ENCODE data around the gene LRIG1.
A peak's percentile ranks its signal among the peaks of the same experiment; 100 is the strongest.

LRIG1 gene

GRCh38 chr3:66500576-66501482, at the start of gene LRIG1:
TSS of gene LRIG1 (minus strand) at chr3:66501022. CDS start at chr3:66500407, 615 bp downstream.
- peak within 1 kb of the TSS; percentile 98 for H3K4me3 Mint-ChIP-seq
- H3K4me1 Mint-ChIP-seq (ENCODE audit: low read depth), result peaks cover 60% of the 10 kb centered on the region
- peaks cover 24% of the 10 kb centered on the region for H3K27me3 Mint-ChIP-seq (ENCODE audit: low read depth)

GRCh38 chr3:66544619-66545429, 44.0 kb upstream of the LRIG1 start:
- peaks cover 12% of the 10 kb centered on the region for H3K9me3 Mint-ChIP-seq
- no peak overlapping the region for H3K4me3 Mint-ChIP-seq
- no peak overlapping the region for H3K27ac Mint-ChIP-seq
- H3K4me1 Mint-ChIP-seq (ENCODE audit: low read depth), result no peaks in the 10 kb centered on the region
- H3K36me3 Mint-ChIP-seq (ENCODE audit: low read depth), result no peaks in the 10 kb centered on the region
- H3K27me3 Mint-ChIP-seq (ENCODE audit: low read depth), result no peaks in the 10 kb centered on the region

More at GRCh38 chr3:66500576-66501482, at the start of gene LRIG1:
- Mint-ChIP-seq H3K27ac (peak within 1 kb of the TSS; percentile 89), H3K36me3 (ENCODE audit: low read depth) (peaks cover 11% of the 10 kb centered on the region), H3K9me3 (no peaks in the 10 kb centered on the region)

GRCh38 chr3:66542153-66542552, 41.3 kb upstream of the LRIG1 start:
- Mint-ChIP-seq H3K9me3 (peaks cover 12% of the 10 kb centered on the region), H3K4me3 (no peak overlapping the region), H3K27ac (no peak overlapping the region), H3K36me3 (ENCODE audit: low read depth) (no peaks in the 10 kb centered on the region), H3K4me1 (ENCODE audit: low read depth) (no peaks in the 10 kb centered on the region), H3K27me3 (ENCODE audit: low read depth) (peaks cover 5% of the 10 kb centered on the region)

- H3K4me3 Mint-ChIP-seq, result no peak overlapping the region
- H3K36me3 Mint-ChIP-seq (ENCODE audit: low read depth), result no peaks in the 10 kb centered on the region
- no peak overlapping the region for H3K27ac Mint-ChIP-seq
- peaks cover 12% of the 10 kb centered on the region for H3K9me3 Mint-ChIP-seq
- H3K4me1 Mint-ChIP-seq (ENCODE audit: low read depth), result no peaks in the 10 kb centered on the region
- peaks cover 9% of the 10 kb centered on the region for H3K27me3 Mint-ChIP-seq (ENCODE audit: low read depth)
These were observed 38.7 kb upstream of the LRIG1 start for GRCh38 chr3:66539466-66539989.

- peaks cover 9% of the 10 kb centered on the region for H3K27me3 Mint-ChIP-seq (ENCODE audit: low read depth)
- H3K4me1 Mint-ChIP-seq (ENCODE audit: low read depth), result no peaks in the 10 kb centered on the region
- no peak overlapping the region for H3K27ac Mint-ChIP-seq
- no peak overlapping the region for H3K4me3 Mint-ChIP-seq
- peaks cover 6% of the 10 kb centered on the region for H3K9me3 Mint-ChIP-seq
- no peaks in the 10 kb centered on the region for H3K36me3 Mint-ChIP-seq (ENCODE audit: low read depth)
These were observed 37.6 kb upstream of the LRIG1 start for GRCh38 chr3:66538390-66538789.

- no peaks in the 10 kb centered on the region for H3K4me1 Mint-ChIP-seq (ENCODE audit: low read depth)
- no peak overlapping the region for H3K27ac Mint-ChIP-seq
- H3K9me3 Mint-ChIP-seq, result no peaks in the 10 kb centered on the region
- no peak overlapping the region for H3K4me3 Mint-ChIP-seq
- no peaks in the 10 kb centered on the region for H3K36me3 Mint-ChIP-seq (ENCODE audit: low read depth)
- H3K27me3 Mint-ChIP-seq (ENCODE audit: low read depth), result peaks cover 9% of the 10 kb centered on the region
These were observed 36.9 kb upstream of the LRIG1 start for GRCh38 chr3:66537735-66538134.

GRCh38 chr3:66536791-66537190, 36.0 kb upstream of the LRIG1 start:
- peaks cover 9% of the 10 kb centered on the region for H3K27me3 Mint-ChIP-seq (ENCODE audit: low read depth)
- no peak overlapping the region for H3K27ac Mint-ChIP-seq
- no peaks in the 10 kb centered on the region for H3K9me3 Mint-ChIP-seq
- H3K36me3 Mint-ChIP-seq (ENCODE audit: low read depth), result no peaks in the 10 kb centered on the region
- no peak overlapping the region for H3K4me3 Mint-ChIP-seq
- H3K4me1 Mint-ChIP-seq (ENCODE audit: low read depth), result no peaks in the 10 kb centered on the region

GRCh38 chr3:66534304-66534845, 33.6 kb upstream of the LRIG1 start:
- Mint-ChIP-seq H3K4me1 (ENCODE audit: low read depth) (no peaks in the 10 kb centered on the region), H3K36me3 (ENCODE audit: low read depth) (no peaks in the 10 kb centered on the region), H3K27me3 (ENCODE audit: low read depth) (peaks cover 5% of the 10 kb centered on the region), H3K9me3 (no peaks in the 10 kb centered on the region), H3K27ac (no peak overlapping the region), H3K4me3 (no peak overlapping the region)

- no peak overlapping the region for H3K4me3 Mint-ChIP-seq
- H3K4me1 Mint-ChIP-seq (ENCODE audit: low read depth), result no peaks in the 10 kb centered on the region
- H3K9me3 Mint-ChIP-seq, result no peaks in the 10 kb centered on the region
- H3K27ac Mint-ChIP-seq, result no peak overlapping the region
- no peaks in the 10 kb centered on the region for H3K36me3 Mint-ChIP-seq (ENCODE audit: low read depth)
- peaks cover 4% of the 10 kb centered on the region for H3K27me3 Mint-ChIP-seq (ENCODE audit: low read depth)
These were observed 31.8 kb upstream of the LRIG1 start for GRCh38 chr3:66532613-66533012.

GRCh38 chr3:66532160-66532587, 31.4 kb upstream of the LRIG1 start:
- no peaks in the 10 kb centered on the region for H3K36me3 Mint-ChIP-seq (ENCODE audit: low read depth)
- H3K4me3 Mint-ChIP-seq, result no peak overlapping the region
- H3K27ac Mint-ChIP-seq, result no peak overlapping the region

GRCh38 chr3:66531256-66531655, 30.4 kb upstream of the LRIG1 start:
- Mint-ChIP-seq H3K27ac (no peak overlapping the region), H3K27me3 (ENCODE audit: low read depth) (peaks cover 4% of the 10 kb centered on the region), H3K4me3 (no peak overlapping the region)

More at GRCh38 chr3:66532160-66532587, 31.4 kb upstream of the LRIG1 start:
- H3K4me1 Mint-ChIP-seq (ENCODE audit: low read depth), result no peaks in the 10 kb centered on the region
- no peaks in the 10 kb centered on the region for H3K9me3 Mint-ChIP-seq
- peaks cover 4% of the 10 kb centered on the region for H3K27me3 Mint-ChIP-seq (ENCODE audit: low read depth)

GRCh38 chr3:66527246-66527645, 26.4 kb upstream of the LRIG1 start:
- Mint-ChIP-seq H3K9me3 (no peaks in the 10 kb centered on the region), H3K4me1 (ENCODE audit: low read depth) (peaks cover 5% of the 10 kb centered on the region), H3K27ac (no peak overlapping the region), H3K4me3 (no peak overlapping the region), H3K27me3 (ENCODE audit: low read depth) (peaks cover 10% of the 10 kb centered on the region), H3K36me3 (ENCODE audit: low read depth) (no peaks in the 10 kb centered on the region)

More at GRCh38 chr3:66531256-66531655, 30.4 kb upstream of the LRIG1 start:
- Mint-ChIP-seq H3K9me3 (no peaks in the 10 kb centered on the region), H3K36me3 (ENCODE audit: low read depth) (no peaks in the 10 kb centered on the region), H3K4me1 (ENCODE audit: low read depth) (no peaks in the 10 kb centered on the region)

- H3K27ac Mint-ChIP-seq, result no peak overlapping the region
- H3K4me1 Mint-ChIP-seq (ENCODE audit: low read depth), result peaks cover 5% of the 10 kb centered on the region
- H3K4me3 Mint-ChIP-seq, result no peak overlapping the region
- H3K27me3 Mint-ChIP-seq (ENCODE audit: low read depth), result peaks cover 10% of the 10 kb centered on the region
- H3K9me3 Mint-ChIP-seq, result no peaks in the 10 kb centered on the region
- no peaks in the 10 kb centered on the region for H3K36me3 Mint-ChIP-seq (ENCODE audit: low read depth)
These were observed 24.9 kb upstream of the LRIG1 start for GRCh38 chr3:66525771-66526170.

GRCh38 chr3:66520724-66521123, 19.9 kb upstream of the LRIG1 start:
- H3K27ac Mint-ChIP-seq, result no peak overlapping the region
- H3K4me3 Mint-ChIP-seq, result no peak overlapping the region
- H3K36me3 Mint-ChIP-seq (ENCODE audit: low read depth), result no peaks in the 10 kb centered on the region
- peaks cover 5% of the 10 kb centered on the region for H3K4me1 Mint-ChIP-seq (ENCODE audit: low read depth)
- H3K9me3 Mint-ChIP-seq, result no peaks in the 10 kb centered on the region
- H3K27me3 Mint-ChIP-seq (ENCODE audit: low read depth), result peaks cover 18% of the 10 kb centered on the region
